NCI-H460 (cell line): Measurements from ENCODE around the gene MROH2B. TPM values are rescaled to one million over a fixed set of nuclear protein-coding genes. Genes with fewer than 3 reads are reported as not detected.
A peak's percentile ranks its signal among the peaks of the same experiment; 100 is the strongest.
"Not testable (repeated sequence)": the region's sequence is repeated elsewhere in the genome, so short reads cannot be mapped to it uniquely, and the experiment has no call there.

Experiments
- DNase-seq: peaks from one replicate; pipeline ENCODE4 v3.0.0-alpha.2; 2016; ENCODE audit warnings: low read depth; ENCODE audit errors: extremely low read depth
- total RNA-seq: library from RNA; depleted of rRNA; stranded (reverse); fragments of >200 nt; shearing (Covaris generic); gene quantifications from 2 replicates; pipeline ENCODE4 v1.2.3, GENCODE V29; 2014

MROH2B gene
- total RNA-seq, 1 experiment from 2014 or later: not detected

- DNase-seq: no peak
Measured at GRCh38 chr5:41032973-41033372, 38.2 kb downstream of the MROH2B start.

GRCh38 chr5:41022600-41022999 lies 48.5 kb downstream of the MROH2B start:
- not testable (repeated sequence) for DNase-seq

GRCh38 chr5:41012318-41012717 lies 58.8 kb downstream of the MROH2B start:
- no peak for DNase-seq

- DNase-seq: no peak
Measured at GRCh38 chr5:41010572-41010971, 60.6 kb downstream of the MROH2B start.

- DNase-seq: peak; percentile 26
Measured at GRCh38 chr5:41009232-41009631, 61.9 kb downstream of the MROH2B start.

GRCh38 chr5:41004931-41005330 lies 66.2 kb downstream of the MROH2B start:
- no peak for DNase-seq

- DNase-seq: no peak
Measured at GRCh38 chr5:41003670-41004376, 67.3 kb downstream of the MROH2B start.

GRCh38 chr5:40999966-41000365 lies 71.2 kb downstream of the MROH2B start:
- no peak for DNase-seq

GRCh38 chr5:40999142-40999541 lies 72.0 kb downstream of the MROH2B start:
- no peak for DNase-seq

- no peak for DNase-seq
Measured at GRCh38 chr5:40995801-40996586, 75.1 kb downstream of the MROH2B start.

- no peak for DNase-seq
Measured at GRCh38 chr5:40991981-40992559, 79.1 kb downstream of the MROH2B start.

GRCh38 chr5:40991168-40991980 lies 79.8 kb downstream of the MROH2B start:
- no peak for DNase-seq

- DNase-seq: no peak
Measured at GRCh38 chr5:40988746-40989510, 82.2 kb downstream of the MROH2B start.

- DNase-seq: no peak
Measured at GRCh38 chr5:40987349-40987748, 83.8 kb downstream of the MROH2B start.

GRCh38 chr5:40986666-40987065 lies 84.5 kb downstream of the MROH2B start:
- DNase-seq: no peak

- DNase-seq: no peak
Measured at GRCh38 chr5:40985501-40985900, 85.6 kb downstream of the MROH2B start.

- DNase-seq: no peak
Measured at GRCh38 chr5:40984884-40985283, 86.3 kb downstream of the MROH2B start.

- DNase-seq: no peak
Measured at GRCh38 chr5:40983781-40984180, 87.4 kb downstream of the MROH2B start.

- DNase-seq: no peak
Measured at GRCh38 chr5:40981420-40981819, 89.7 kb downstream of the MROH2B start.

GRCh38 chr5:40976836-40977235 lies 94.3 kb downstream of the MROH2B start:
- DNase-seq: no peak
